GM21423 (cell line): Measurements from ENCODE around the gene TMEM132D.

Source experiments
- ATAC-seq: cut with Tn5 transposase; IDR thresholded peaks from one replicate; pipeline ENCODE4 v1.9.1; 2021; ENCODE audit warnings: mild to moderate bottlenecking, moderate library complexity; ENCODE audit not compliant: unreplicated experiment

TMEM132D gene

GRCh38 chr12:129605666-129606065 is 298.2 kb downstream of the TMEM132D start:
- no peak for ATAC-seq

GRCh38 chr12:129604506-129604905 is 299.3 kb downstream of the TMEM132D start:
- no peak for ATAC-seq

DNA sequence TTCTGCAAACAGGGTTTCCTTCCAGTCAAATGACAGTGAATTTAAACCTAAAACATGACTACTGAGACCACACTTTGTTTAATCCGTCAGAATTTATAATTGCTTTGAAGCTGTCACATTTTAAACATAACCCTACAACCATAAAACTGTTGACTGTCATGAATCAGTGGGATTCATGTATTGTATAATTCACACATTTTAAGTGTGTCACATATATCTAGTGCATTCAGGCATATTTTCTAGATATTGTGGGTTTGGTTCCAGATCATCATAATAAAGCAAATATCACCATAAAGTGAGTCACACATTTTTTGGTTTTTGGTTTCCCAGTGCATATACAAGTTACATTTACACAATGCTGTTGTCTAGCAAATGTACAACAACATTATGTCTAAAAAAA is 304.4 kb downstream of the TMEM132D start:
- ATAC-seq = no peak

GRCh38 chr12:129594098-129594497 is 309.7 kb downstream of the TMEM132D start:
- ATAC-seq = no peak

DNA sequence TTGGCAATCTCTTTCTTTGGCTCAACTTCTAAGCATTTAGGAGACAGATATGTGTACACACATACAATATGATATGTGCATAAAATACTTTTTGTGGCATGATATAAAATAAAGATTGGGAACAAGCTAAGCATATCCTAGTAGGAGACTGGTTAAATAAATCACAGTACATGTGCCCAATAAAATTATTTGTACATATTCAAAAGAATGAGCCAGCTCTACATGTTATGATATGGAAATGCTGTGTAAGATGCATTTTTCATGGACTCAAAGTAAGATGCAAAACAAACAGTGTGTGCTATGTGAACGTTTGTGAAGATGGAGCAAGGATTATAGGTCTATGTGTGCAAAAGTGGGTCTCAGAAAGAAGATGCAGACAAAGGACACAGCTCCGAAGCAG is 311.4 kb downstream of the TMEM132D start:
- ATAC-seq = no peak

GRCh38 chr12:129589503-129589902 is 314.3 kb downstream of the TMEM132D start:
- no peak for ATAC-seq

DNA sequence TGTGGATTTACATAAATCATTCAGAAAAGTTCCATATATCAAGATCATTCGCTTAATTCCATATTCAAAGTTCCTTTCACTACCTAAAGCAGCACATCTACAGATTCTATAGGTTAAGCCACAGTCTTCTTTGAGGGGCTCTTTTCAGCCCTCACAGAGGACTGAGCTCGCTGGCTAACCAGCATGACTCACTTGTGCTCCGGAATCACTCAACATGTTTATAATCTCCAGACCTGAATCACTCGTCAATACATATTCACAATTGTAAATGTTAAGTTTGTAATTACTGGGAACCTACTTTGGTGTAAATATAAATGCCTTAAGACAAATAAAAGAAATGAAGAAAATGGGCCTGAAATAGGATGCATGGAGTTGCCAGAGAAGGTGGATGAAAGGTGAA is 315.7 kb downstream of the TMEM132D start:
- ATAC-seq = no peak

DNA sequence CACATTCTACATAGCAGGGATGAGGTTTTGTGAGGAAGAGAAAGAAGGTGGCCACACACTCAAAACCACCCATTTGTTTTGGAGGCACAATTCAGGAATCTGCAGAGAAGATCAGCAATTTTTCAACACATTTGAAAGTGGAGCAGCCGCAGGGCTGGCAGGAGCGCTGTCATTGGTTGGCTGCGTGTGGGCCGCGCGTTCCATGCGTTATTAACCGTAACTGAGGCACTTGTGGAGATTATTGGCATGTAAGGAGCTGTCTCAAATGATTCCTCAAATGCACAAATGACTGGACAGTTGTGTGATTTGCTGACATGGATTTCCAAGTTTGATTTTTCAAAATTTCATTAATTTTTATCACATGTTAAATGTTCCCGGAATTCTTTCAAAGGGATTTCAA is 318.5 kb downstream of the TMEM132D start:
- no peak for ATAC-seq

- ATAC-seq = no peak
Measured at GRCh38 chr12:129579879-129580278, 323.9 kb downstream of the TMEM132D start.

- no peak for ATAC-seq
Measured at GRCh38 chr12:129571901-129572494, 331.8 kb downstream of the TMEM132D start.

DNA sequence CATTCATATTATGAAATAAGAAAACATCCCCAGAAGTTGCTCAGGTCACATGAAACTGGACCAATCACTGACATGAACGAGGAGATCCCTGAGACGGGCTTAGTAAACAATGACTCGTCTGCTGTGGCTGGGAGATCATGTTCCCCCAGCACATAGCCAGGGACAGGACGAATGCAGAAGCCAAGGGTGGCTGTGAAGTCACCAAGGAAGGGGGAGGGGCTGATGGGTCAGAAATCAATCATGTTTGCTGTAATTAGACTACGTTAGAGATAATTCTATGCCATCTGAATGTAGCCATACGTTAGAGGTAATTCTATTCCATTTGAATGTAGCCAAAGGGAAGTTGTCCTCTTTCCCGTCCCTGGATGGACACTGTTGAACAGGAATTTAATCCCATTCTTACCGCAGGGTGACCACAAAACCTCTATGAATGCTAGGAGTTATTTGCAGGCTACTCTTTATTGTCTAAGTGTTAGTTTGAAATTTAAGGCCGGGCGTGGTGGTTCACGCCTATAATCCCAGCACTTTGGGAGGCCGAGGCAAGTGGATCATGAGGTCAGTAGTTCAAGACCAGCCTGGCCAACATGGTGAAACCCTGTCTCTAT is 332.9 kb downstream of the TMEM132D start:
- no peak for ATAC-seq

GRCh38 chr12:129566800-129567199 is 337.0 kb downstream of the TMEM132D start:
- no peak for ATAC-seq

DNA sequence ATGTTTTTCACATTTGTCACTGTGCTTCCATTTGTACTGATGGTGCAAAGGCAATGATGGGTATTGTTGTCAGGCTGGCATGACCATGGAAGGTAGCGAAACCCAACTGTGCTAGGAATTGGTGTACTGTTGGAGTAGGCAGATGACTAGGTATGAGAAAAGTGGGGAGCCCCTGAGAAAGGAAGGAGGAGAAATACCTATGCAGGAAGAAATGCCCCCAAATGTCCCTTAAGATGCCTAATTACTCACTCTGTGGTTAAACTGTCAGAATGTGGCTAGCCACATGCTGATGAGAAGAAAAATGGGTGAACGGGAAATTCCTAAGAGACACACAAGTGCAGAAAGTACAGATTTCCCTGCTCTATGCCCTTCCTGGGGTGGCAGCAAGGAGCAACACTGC is 339.1 kb downstream of the TMEM132D start:
- no peak for ATAC-seq

DNA sequence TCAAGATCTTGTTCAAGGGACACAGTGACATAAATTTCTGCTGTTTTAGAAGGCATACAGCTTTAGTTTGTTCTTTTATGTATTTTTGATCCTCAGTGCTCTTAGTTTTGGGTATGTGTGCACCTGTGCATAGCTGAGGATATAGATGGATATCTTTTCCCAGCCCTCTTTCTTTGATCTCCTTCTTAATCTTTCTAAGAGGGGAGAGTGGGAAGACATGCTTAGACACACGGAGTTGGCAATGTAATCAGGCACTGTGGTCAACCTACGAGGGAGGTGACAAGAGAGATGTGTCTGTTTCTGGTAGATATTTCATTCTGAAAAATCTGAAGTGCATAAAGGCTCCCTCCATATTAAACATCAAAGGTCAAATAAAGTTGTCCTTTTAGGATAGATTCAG is 340.6 kb downstream of the TMEM132D start:
- ATAC-seq = no peak

DNA sequence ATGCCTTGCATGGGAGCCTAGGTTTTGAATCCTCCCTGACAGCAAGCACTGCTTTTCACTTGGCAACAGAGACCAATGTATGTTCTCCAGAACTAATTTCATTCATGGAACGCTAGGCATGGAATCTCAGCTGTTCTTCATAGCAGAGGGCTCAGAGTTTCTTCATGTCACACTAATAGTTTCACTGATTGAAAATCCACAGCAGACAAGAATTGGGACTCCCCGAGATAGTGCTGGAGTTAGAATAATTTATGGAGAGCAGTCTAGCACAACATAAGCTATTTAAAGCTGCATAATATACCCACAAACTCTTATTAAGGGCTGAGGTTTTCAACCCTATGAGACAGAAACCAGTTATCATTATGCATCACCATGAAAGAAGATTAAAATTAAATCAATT is 342.5 kb downstream of the TMEM132D start:
- ATAC-seq = no peak

DNA sequence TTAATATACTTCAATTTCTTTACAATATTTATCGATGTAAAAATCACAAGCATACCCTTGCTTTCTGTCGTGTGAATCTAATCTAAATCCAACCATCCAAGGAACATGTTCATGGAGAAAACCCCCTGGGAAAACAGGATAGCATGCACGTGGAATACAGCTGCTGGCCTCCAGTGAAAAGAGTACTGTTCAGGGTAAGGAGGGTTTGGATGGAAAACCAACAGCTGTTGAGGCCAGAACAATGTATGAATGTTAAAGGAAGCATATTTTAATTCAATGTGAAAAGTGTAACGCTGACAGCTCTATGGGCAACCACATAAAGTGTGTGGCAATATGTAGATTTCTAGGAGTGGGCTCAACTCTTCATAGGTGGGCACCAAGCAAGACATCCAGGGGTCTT is 344.0 kb downstream of the TMEM132D start:
- no peak for ATAC-seq

- ATAC-seq = no peak
Measured at GRCh38 chr12:129558036-129558435, 345.8 kb downstream of the TMEM132D start.

GRCh38 chr12:129556082-129556481 is 347.7 kb downstream of the TMEM132D start:
- ATAC-seq = no peak

DNA sequence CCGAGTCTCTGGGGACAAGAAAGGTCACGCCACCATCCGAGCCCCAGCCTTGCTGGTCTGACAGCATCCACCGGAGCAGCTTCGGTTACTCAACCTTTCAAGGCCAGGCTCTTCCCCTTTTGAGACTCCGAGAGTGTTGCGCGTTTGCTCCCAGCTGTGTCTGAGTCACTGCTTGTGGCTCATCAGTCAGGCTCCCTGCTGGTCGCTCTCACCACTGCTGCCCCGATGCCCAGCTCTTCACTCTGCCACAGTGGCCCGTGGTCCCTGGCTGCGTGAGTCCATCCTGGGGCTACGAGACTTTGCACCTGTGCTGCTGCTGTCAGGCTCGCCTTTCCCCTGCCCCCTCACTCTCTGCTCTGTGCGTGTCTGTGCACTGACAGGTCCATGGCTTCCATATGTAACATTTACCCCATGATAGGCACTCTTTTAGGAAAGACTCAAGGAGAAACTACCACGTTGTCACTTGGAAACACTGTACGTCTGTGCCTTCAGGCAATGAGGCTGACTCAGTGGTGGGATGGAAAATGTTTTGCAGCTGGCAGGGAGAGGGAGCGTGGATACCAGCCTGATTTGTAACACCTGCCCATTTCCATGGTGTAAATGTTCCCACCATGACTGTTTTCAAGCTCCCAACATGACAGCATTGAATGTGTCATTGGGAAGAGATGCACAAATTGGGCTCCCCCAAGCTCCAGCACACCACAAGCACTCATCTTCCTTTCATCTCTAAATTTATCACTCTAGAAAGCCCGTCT is 350.7 kb downstream of the TMEM132D start:
- ATAC-seq = no peak

- no peak for ATAC-seq
Measured at GRCh38 chr12:129551441-129551840, 352.4 kb downstream of the TMEM132D start.

DNA sequence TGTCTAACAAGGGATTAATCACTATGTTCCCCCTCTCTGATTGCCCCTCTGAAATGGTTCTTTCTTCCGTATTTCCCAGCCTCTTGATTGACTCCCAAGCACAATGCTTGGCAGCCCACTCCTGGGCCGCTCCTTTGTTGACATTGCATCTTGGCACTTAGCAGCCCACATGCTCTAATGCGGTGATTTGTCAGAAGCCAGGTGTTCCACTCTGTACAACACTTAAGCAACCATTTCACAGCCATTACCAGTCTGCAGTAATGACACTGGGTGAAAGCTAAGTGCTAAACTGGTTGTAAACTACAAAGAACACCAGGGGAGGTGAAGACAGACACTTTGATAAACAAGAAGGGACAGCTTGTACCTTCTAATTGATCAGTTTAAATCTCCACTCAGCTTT is 353.5 kb downstream of the TMEM132D start:
- no peak for ATAC-seq

GRCh38 chr12:129549656-129550055 is 354.2 kb downstream of the TMEM132D start:
- ATAC-seq = no peak
